ENCODE results near the gene ARHGAP22. TPM values are rescaled to one million over a fixed set of nuclear protein-coding genes. Genes with fewer than 3 reads are reported as not detected.

ARHGAP22 gene
- total and polyA plus RNA-seq, 2 experiments from 2014 or later: 4.8 to 10.7 TPM

- Mint-ChIP-seq H3K4me3 (no peak overlapping the region), H3K9me3 (no peaks in the 10 kb centered on the region), H3K36me3 (ENCODE audit: low read depth) (peaks cover 5% of the 10 kb centered on the region; the same call in 2 of the 3 replicates), H3K27ac (no peak overlapping the region; the same call in 1 of the 2 replicates), H3K4me1 (peaks cover 22% of the 10 kb centered on the region), H3K27me3 (ENCODE audit: insufficient read depth, low read depth, poor library complexity) (peaks cover 2% of the 10 kb centered on the region)
- Histone ChIP-seq H3K4me2 (no peak overlapping the region), H3K27ac (ENCODE audit: low read depth) (no peak overlapping the region), H3K9me2 (ENCODE audit: insufficient read depth) (0 out of 2 replicates have a peak, but pooled peaks cover 5% of the 10 kb centered on the region), H3K36me3 (ENCODE audit: insufficient read depth) (no peaks in the 10 kb centered on the region), H3K79me2 (replicated peaks; ENCODE audit: insufficient read depth) (no peaks in the 10 kb centered on the region), H3K4me3 (no peak overlapping the region), H4K20me1 (replicated peaks; ENCODE audit: insufficient read depth) (no peaks in the 10 kb centered on the region; the same call in 1 of the 2 replicates), H3K4me1 (ENCODE audit: insufficient read depth) (no peaks in the 10 kb centered on the region), H3F3A (replicated peaks; ENCODE audit: low read depth) (no peaks in the 10 kb centered on the region), H3K27me3 (ENCODE audit: insufficient read depth) (no peaks in the 10 kb centered on the region), H2AFZ (no peak overlapping the region)
- ATAC-seq (no peak), DNase-seq (ENCODE audit: low spot score) (no peak)
- TF ChIP-seq JUNB (IDR thresholded peaks at IDR 0.05; ENCODE audit: unreplicated experiment) (no peak), ZNF114 (CRISPR knock-in tag; IDR thresholded peaks at IDR 0.05) (no peak), EZH2 (IDR thresholded peaks at IDR 0.05; ENCODE audit: low read depth, unreplicated experiment) (no peak), NANOG (IDR thresholded peaks at IDR 0.05; ENCODE audit: borderline replicate concordance) (no peak), ZNF331 (CRISPR knock-in tag; IDR thresholded peaks at IDR 0.05; ENCODE audit: low read depth) (no peak), STAT1 (IDR thresholded peaks at IDR 0.05; ENCODE audit: unreplicated experiment) (no peak), EZH2phosphoT487 (IDR thresholded peaks at IDR 0.05; ENCODE audit: unreplicated experiment) (no peak), CREB1 (CRISPR knock-in tag; IDR thresholded peaks at IDR 0.05; ENCODE audit: low read depth) (no peak), POLR2AphosphoS5 (IDR thresholded peaks at IDR 0.05; ENCODE audit: low read depth) (no peak)
- TF ChIP-seq, protein P1, sequence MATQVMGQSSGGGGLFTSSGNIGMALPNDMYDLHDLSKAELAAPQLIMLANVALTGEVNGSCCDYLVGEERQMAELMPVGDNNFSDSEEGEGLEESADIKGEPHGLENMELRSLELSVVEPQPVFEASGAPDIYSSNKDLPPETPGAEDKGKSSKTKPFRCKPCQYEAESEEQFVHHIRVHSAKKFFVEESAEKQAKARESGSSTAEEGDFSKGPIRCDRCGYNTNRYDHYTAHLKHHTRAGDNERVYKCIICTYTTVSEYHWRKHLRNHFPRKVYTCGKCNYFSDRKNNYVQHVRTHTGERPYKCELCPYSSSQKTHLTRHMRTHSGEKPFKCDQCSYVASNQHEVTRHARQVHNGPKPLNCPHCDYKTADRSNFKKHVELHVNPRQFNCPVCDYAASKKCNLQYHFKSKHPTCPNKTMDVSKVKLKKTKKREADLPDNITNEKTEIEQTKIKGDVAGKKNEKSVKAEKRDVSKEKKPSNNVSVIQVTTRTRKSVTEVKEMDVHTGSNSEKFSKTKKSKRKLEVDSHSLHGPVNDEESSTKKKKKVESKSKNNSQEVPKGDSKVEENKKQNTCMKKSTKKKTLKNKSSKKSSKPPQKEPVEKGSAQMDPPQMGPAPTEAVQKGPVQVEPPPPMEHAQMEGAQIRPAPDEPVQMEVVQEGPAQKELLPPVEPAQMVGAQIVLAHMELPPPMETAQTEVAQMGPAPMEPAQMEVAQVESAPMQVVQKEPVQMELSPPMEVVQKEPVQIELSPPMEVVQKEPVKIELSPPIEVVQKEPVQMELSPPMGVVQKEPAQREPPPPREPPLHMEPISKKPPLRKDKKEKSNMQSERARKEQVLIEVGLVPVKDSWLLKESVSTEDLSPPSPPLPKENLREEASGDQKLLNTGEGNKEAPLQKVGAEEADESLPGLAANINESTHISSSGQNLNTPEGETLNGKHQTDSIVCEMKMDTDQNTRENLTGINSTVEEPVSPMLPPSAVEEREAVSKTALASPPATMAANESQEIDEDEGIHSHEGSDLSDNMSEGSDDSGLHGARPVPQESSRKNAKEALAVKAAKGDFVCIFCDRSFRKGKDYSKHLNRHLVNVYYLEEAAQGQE (IDR thresholded peaks at IDR 0.05; ENCODE audit: unreplicated experiment): no peak
- TF ChIP-seq, protein P2, sequence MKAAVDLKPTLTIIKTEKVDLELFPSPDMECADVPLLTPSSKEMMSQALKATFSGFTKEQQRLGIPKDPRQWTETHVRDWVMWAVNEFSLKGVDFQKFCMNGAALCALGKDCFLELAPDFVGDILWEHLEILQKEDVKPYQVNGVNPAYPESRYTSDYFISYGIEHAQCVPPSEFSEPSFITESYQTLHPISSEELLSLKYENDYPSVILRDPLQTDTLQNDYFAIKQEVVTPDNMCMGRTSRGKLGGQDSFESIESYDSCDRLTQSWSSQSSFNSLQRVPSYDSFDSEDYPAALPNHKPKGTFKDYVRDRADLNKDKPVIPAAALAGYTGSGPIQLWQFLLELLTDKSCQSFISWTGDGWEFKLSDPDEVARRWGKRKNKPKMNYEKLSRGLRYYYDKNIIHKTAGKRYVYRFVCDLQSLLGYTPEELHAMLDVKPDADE (IDR thresholded peaks at IDR 0.05): no peak
- TF ChIP-seq, protein P3, sequence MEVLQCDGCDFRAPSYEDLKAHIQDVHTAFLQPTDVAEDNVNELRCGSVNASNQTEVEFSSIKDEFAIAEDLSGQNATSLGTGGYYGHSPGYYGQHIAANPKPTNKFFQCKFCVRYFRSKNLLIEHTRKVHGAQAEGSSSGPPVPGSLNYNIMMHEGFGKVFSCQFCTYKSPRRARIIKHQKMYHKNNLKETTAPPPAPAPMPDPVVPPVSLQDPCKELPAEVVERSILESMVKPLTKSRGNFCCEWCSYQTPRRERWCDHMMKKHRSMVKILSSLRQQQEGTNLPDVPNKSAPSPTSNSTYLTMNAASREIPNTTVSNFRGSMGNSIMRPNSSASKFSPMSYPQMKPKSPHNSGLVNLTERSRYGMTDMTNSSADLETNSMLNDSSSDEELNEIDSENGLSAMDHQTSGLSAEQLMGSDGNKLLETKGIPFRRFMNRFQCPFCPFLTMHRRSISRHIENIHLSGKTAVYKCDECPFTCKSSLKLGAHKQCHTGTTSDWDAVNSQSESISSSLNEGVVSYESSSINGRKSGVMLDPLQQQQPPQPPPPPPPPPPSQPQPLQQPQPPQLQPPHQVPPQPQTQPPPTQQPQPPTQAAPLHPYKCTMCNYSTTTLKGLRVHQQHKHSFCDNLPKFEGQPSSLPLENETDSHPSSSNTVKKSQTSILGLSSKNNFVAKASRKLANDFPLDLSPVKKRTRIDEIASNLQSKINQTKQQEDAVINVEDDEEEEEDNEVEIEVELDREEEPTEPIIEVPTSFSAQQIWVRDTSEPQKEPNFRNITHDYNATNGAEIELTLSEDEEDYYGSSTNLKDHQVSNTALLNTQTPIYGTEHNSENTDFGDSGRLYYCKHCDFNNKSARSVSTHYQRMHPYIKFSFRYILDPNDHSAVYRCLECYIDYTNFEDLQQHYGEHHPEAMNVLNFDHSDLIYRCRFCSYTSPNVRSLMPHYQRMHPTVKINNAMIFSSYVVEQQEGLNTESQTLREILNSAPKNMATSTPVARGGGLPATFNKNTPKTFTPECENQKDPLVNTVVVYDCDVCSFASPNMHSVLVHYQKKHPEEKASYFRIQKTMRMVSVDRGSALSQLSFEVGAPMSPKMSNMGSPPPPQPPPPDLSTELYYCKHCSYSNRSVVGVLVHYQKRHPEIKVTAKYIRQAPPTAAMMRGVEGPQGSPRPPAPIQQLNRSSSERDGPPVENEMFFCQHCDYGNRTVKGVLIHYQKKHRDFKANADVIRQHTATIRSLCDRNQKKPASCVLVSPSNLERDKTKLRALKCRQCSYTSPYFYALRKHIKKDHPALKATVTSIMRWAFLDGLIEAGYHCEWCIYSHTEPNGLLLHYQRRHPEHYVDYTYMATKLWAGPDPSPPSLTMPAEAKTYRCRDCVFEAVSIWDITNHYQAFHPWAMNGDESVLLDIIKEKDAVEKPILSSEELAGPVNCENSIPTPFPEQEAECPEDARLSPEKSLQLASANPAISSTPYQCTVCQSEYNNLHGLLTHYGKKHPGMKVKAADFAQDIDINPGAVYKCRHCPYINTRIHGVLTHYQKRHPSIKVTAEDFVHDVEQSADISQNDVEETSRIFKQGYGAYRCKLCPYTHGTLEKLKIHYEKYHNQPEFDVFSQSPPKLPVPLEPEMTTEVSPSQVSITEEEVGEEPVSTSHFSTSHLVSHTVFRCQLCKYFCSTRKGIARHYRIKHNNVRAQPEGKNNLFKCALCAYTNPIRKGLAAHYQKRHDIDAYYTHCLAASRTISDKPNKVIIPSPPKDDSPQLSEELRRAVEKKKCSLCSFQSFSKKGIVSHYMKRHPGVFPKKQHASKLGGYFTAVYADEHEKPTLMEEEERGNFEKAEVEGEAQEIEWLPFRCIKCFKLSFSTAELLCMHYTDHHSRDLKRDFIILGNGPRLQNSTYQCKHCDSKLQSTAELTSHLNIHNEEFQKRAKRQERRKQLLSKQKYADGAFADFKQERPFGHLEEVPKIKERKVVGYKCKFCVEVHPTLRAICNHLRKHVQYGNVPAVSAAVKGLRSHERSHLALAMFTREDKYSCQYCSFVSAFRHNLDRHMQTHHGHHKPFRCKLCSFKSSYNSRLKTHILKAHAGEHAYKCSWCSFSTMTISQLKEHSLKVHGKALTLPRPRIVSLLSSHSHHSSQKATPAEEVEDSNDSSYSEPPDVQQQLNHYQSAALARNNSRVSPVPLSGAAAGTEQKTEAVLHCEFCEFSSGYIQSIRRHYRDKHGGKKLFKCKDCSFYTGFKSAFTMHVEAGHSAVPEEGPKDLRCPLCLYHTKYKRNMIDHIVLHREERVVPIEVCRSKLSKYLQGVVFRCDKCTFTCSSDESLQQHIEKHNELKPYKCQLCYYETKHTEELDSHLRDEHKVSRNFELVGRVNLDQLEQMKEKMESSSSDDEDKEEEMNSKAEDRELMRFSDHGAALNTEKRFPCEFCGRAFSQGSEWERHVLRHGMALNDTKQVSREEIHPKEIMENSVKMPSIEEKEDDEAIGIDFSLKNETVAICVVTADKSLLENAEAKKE (CRISPR knock-in tag; IDR thresholded peaks at IDR 0.05): no peak
- TF ChIP-seq, protein P4, sequence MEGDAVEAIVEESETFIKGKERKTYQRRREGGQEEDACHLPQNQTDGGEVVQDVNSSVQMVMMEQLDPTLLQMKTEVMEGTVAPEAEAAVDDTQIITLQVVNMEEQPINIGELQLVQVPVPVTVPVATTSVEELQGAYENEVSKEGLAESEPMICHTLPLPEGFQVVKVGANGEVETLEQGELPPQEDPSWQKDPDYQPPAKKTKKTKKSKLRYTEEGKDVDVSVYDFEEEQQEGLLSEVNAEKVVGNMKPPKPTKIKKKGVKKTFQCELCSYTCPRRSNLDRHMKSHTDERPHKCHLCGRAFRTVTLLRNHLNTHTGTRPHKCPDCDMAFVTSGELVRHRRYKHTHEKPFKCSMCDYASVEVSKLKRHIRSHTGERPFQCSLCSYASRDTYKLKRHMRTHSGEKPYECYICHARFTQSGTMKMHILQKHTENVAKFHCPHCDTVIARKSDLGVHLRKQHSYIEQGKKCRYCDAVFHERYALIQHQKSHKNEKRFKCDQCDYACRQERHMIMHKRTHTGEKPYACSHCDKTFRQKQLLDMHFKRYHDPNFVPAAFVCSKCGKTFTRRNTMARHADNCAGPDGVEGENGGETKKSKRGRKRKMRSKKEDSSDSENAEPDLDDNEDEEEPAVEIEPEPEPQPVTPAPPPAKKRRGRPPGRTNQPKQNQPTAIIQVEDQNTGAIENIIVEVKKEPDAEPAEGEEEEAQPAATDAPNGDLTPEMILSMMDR (conservative IDR thresholded peaks at IDR 0.05; ENCODE audit: low read depth in 2 of 2): no peak
Measured at GRCh38 chr10:48442090-48442808, 162.6 kb downstream of the ARHGAP22 start.

All from GM23338 (cell line).